Ishikawa (cell line): ENCODE data around the gene MYOCD.

ENCODE experiments used
- CEBPB ChIP-seq: IDR thresholded peaks from 2 replicates; pipeline ENCODE4 v1.6.1; 2012
- CREB1 ChIP-seq: IDR thresholded peaks from 2 replicates; pipeline ENCODE4 v1.6.1; 2012; ENCODE audit warnings: low read depth
- EGR1 ChIP-seq: IDR thresholded peaks from 2 replicates; pipeline ENCODE4 v1.6.1; 2012
- EP300 ChIP-seq: IDR thresholded peaks from 2 replicates; pipeline ENCODE4 v1.6.1; 2012; ENCODE audit warnings: borderline replicate concordance
- FOXM1 ChIP-seq: IDR thresholded peaks from 2 replicates; pipeline ENCODE4 v1.6.1; 2012; ENCODE audit warnings: low read depth, borderline replicate concordance
- NFIC ChIP-seq: IDR thresholded peaks from 2 replicates; pipeline ENCODE4 v1.6.1; 2012
- RAD21 ChIP-seq: IDR thresholded peaks from 2 replicates; pipeline ENCODE4 v1.6.1; 2012; ENCODE audit warnings: low read depth
- TAF1 ChIP-seq: IDR thresholded peaks from 2 replicates; pipeline ENCODE4 v1.6.1; 2012; ENCODE audit warnings: low read depth, mild to moderate bottlenecking
- TCF12 ChIP-seq: IDR thresholded peaks from 2 replicates; pipeline ENCODE4 v1.6.1; 2012; ENCODE audit warnings: low read depth
- TEAD4 ChIP-seq: IDR thresholded peaks from 2 replicates; pipeline ENCODE4 v1.6.1; 2012
- YY1 ChIP-seq: IDR thresholded peaks from 2 replicates; pipeline ENCODE4 v1.6.1; 2012; ENCODE audit warnings: low read depth
- ZBTB7A ChIP-seq: IDR thresholded peaks from 2 replicates; pipeline ENCODE4 v1.6.1; 2012; ENCODE audit warnings: low read depth
- TF ChIP-seq, protein P1 (sequence below): IDR thresholded peaks from 2 replicates; pipeline ENCODE4 v1.6.1; 2012
- TF ChIP-seq, protein P2 (sequence below): IDR thresholded peaks from 2 replicates; pipeline ENCODE4 v1.6.1; 2012
- TF ChIP-seq, protein P3 (sequence below): IDR thresholded peaks from 2 replicates; pipeline ENCODE4 v1.6.1; 2012; ENCODE audit warnings: low read depth, mild to moderate bottlenecking

Gene MYOCD, protein sequence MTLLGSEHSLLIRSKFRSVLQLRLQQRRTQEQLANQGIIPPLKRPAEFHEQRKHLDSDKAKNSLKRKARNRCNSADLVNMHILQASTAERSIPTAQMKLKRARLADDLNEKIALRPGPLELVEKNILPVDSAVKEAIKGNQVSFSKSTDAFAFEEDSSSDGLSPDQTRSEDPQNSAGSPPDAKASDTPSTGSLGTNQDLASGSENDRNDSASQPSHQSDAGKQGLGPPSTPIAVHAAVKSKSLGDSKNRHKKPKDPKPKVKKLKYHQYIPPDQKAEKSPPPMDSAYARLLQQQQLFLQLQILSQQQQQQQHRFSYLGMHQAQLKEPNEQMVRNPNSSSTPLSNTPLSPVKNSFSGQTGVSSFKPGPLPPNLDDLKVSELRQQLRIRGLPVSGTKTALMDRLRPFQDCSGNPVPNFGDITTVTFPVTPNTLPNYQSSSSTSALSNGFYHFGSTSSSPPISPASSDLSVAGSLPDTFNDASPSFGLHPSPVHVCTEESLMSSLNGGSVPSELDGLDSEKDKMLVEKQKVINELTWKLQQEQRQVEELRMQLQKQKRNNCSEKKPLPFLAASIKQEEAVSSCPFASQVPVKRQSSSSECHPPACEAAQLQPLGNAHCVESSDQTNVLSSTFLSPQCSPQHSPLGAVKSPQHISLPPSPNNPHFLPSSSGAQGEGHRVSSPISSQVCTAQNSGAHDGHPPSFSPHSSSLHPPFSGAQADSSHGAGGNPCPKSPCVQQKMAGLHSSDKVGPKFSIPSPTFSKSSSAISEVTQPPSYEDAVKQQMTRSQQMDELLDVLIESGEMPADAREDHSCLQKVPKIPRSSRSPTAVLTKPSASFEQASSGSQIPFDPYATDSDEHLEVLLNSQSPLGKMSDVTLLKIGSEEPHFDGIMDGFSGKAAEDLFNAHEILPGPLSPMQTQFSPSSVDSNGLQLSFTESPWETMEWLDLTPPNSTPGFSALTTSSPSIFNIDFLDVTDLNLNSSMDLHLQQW

DNA sequence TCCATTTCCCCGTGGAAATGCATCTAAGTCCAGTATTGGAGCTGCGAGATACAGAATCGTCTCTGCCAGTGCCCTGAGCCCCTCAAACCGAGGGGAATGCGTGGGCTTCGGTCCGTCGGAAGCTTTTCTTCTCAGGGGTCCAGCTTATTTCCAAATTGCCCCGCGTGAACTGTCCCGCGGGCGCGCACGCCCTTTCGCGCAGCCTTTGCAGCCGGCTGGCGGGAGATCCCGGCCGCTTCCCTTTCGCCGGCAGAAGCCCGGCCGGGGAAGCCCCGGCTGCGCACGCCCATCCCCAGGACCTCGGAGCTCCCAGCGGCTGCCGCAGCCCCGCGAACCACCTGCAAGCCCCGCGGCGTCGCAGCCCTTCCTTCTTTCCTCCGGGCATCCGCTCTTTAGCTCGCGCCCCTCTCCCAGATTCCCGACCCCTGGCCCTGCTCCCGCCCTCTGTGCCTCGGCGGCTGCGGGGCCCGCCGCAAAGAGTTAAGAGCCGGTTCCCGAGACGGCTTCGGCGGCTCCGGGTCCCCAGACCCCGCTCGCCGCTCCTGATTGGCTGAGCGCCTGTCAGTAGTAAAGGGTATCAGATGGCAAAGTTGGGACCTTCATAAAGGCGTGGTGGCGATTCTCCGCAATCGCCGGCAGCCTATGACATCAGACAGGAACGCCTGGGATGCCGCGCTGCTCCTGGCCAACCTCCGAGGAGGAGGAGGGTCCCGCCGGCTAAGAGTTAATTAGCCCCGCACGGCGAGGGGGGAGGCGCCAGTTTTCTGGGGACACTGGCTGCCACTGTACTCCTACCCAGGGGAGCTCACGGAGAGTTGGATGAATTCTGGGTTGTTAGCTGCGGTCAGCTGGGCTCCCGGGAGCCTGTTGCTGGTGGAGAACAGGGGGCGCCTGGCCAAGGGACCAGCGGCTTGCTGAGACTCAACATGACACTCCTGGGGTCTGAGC, at the start of gene MYOCD:
Gene MYOCD (plus strand): TSS at position 628 of the 948 bp plus-strand sequence. CDS start 299 bp downstream, at position 927.
- TF ChIP-seq, protein P1, sequence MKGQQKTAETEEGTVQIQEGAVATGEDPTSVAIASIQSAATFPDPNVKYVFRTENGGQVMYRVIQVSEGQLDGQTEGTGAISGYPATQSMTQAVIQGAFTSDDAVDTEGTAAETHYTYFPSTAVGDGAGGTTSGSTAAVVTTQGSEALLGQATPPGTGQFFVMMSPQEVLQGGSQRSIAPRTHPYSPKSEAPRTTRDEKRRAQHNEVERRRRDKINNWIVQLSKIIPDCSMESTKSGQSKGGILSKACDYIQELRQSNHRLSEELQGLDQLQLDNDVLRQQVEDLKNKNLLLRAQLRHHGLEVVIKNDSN: no peak
- no peak for TF ChIP-seq EP300
- TF ChIP-seq, protein P2, sequence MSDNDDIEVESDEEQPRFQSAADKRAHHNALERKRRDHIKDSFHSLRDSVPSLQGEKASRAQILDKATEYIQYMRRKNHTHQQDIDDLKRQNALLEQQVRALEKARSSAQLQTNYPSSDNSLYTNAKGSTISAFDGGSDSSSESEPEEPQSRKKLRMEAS: no peak
- TF ChIP-seq EGR1: no peak
- no peak for TF ChIP-seq NFIC
- no peak for TF ChIP-seq TAF1
- TF ChIP-seq, protein P3, sequence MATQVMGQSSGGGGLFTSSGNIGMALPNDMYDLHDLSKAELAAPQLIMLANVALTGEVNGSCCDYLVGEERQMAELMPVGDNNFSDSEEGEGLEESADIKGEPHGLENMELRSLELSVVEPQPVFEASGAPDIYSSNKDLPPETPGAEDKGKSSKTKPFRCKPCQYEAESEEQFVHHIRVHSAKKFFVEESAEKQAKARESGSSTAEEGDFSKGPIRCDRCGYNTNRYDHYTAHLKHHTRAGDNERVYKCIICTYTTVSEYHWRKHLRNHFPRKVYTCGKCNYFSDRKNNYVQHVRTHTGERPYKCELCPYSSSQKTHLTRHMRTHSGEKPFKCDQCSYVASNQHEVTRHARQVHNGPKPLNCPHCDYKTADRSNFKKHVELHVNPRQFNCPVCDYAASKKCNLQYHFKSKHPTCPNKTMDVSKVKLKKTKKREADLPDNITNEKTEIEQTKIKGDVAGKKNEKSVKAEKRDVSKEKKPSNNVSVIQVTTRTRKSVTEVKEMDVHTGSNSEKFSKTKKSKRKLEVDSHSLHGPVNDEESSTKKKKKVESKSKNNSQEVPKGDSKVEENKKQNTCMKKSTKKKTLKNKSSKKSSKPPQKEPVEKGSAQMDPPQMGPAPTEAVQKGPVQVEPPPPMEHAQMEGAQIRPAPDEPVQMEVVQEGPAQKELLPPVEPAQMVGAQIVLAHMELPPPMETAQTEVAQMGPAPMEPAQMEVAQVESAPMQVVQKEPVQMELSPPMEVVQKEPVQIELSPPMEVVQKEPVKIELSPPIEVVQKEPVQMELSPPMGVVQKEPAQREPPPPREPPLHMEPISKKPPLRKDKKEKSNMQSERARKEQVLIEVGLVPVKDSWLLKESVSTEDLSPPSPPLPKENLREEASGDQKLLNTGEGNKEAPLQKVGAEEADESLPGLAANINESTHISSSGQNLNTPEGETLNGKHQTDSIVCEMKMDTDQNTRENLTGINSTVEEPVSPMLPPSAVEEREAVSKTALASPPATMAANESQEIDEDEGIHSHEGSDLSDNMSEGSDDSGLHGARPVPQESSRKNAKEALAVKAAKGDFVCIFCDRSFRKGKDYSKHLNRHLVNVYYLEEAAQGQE: no peak
- no peak for TF ChIP-seq TCF12

DNA sequence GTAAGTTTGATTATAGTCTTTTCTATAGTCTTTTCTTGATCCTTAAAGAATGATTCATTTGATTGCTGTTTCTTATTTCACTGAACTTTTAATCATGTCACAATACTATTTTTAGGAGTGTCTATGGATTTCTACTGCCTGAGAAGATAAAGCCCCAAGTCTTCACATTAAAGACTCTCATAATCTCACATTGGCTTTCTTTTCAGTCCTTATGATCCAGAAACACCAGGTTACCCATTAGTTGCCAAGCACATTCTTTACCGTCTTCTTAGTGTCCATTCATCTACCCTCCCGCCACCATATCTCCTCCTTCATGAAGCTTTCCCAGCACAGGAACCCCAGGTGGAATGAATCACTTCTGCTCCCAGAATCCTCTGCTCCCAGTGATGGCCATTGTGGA, 49.5 kb upstream of the MYOCD start:
- TF ChIP-seq, protein P2: no peak
- TF ChIP-seq TEAD4: no peak
- TF ChIP-seq CEBPB: no peak
- TF ChIP-seq RAD21: no peak
- TF ChIP-seq, protein P1: no peak
- no peak for TF ChIP-seq YY1
- TF ChIP-seq EP300: no peak
- no peak for TF ChIP-seq TCF12
- TF ChIP-seq EGR1: no peak
- no peak for TF ChIP-seq CREB1
- TF ChIP-seq, protein P3: no peak
- no peak for TF ChIP-seq FOXM1
- no peak for TF ChIP-seq ZBTB7A
- TF ChIP-seq TAF1: no peak
- no peak for TF ChIP-seq NFIC

DNA sequence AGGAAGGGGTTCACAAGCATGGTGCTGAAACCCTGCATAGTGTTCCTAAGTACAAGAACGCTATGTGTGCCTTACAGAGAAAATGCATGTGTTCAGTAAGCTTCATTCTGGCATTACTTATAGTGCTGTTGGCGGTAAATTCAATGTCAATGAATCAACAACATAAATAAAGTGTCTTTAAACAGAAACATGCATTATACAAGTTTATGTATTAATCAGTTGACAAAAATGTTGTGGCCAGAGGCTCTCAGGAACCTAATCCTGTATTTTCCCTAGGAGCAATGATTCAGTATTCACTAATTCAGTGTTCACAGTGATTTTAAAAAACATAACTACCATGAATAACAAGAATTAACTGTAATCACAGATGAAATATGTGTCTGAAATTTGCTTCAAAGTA, 47.1 kb upstream of the MYOCD start:
- TF ChIP-seq, protein P2: no peak
- TF ChIP-seq TCF12 (no peak), FOXM1 (no peak), RAD21 (no peak), YY1 (no peak), TEAD4 (no peak), CEBPB (no peak), ZBTB7A (no peak), NFIC (no peak)
- TF ChIP-seq, protein P1: no peak
- TF ChIP-seq, protein P3: no peak
